T-cell (primary cell): ENCODE data around the gene NOC3L. TPM values are rescaled to one million over a fixed set of nuclear protein-coding genes. Genes with fewer than 3 reads are reported as not detected.

Experiments used
- ATAC-seq, 4 experiments: fragments of 200-7000 bp in 3 of 4; fragments of 150-1000 bp in 1 of 4; cut with Tn5 transposase; replicated peaks in 1 of 4; 1 replicate in 3 of 4; 2 replicates in 1 of 4; pipeline ENCODE4 v1.10.0; 2021; ENCODE audit warnings: moderate library complexity in 3 of 4, mild to moderate bottlenecking in 2 of 4, moderate number of reproducible peaks in 1 of 4
- CTCF ChIA-PET, 2 donors: fragments of 300-600 bp; sonication (Branson Sonifier 250); formaldehyde crosslinking; loops; one replicate each; lab custom pipeline; 2022; ENCODE audit warnings: antibody characterized with exemption in 2 of 2; lab: Charles Lee
- POLR2A ChIA-PET, 2 donors: fragments of 300-600 bp; sonication (Branson Sonifier 250); formaldehyde crosslinking; loops; one replicate each; lab custom pipeline; 2022; ENCODE audit warnings: antibody characterized with exemption in 2 of 2; lab: Charles Lee
- DNase-seq, 35 experiments: peaks; one replicate each; pipeline versions ENCODE4 v3.0.0 to v3.0.0-alpha.2; 2013 to 2023
- H3K27ac ChIP-seq: one replicate; pipeline ENCODE4 v1.5.1; 2013; ENCODE audit warnings: low read length
- H3K27me3 ChIP-seq, 2 experiments: replicated peaks in 1 of 2; 1 replicate in 1 of 2; 2 replicates in 1 of 2; pipeline versions ENCODE4 v1.6.1 to v1.7.0; 2013; ENCODE audit warnings: low read length in 1 of 2, mixed read lengths in 1 of 2; ENCODE audit not compliant: control insufficient read depth in 2 of 2, insufficient read depth in 2 of 2; ENCODE audit errors: extremely low read depth in 1 of 2
- H3K36me3 ChIP-seq, 2 donors: 1 replicate in 1 of 2; 2 replicates in 1 of 2; pipeline versions ENCODE4 v1.6.1 to v1.7.0; 2013; ENCODE audit warnings: low read length in 1 of 2; ENCODE audit not compliant: control insufficient read depth in 2 of 2, insufficient read depth in 1 of 2; ENCODE audit errors: extremely low read depth in 1 of 2
- H3K4me1 ChIP-seq, 2 experiments: 1 replicate in 1 of 2; 2 replicates in 1 of 2; pipeline versions ENCODE4 v1.6.1 to v1.7.0; 2013; ENCODE audit warnings: low read length in 2 of 2, mixed read lengths in 1 of 2; ENCODE audit not compliant: insufficient read depth in 2 of 2, control insufficient read depth in 1 of 2; ENCODE audit errors: extremely low read depth in 1 of 2
- H3K4me3 ChIP-seq, 2 donors: 1 replicate in 1 of 2; 2 replicates in 1 of 2; pipeline versions ENCODE4 v1.5.1 to v1.7.0; 2013; ENCODE audit warnings: mild to moderate bottlenecking in 2 of 2, low read length in 1 of 2, moderate library complexity in 1 of 2; ENCODE audit not compliant: control insufficient read depth in 1 of 2; ENCODE audit errors: extremely low read depth in 1 of 2
- H3K9me3 ChIP-seq: 2 replicates; pipeline ENCODE4 v1.7.0; 2013
- H3K27ac Mint-ChIP-seq, 2 donors: one replicate each; pipeline ENCODE4 v1.8.0; 2020 to 2021; ENCODE audit warnings: mild to moderate bottlenecking in 2 of 2, mixed read lengths in 2 of 2
- H3K27me3 Mint-ChIP-seq, 2 donors: one replicate each; pipeline ENCODE4 v1.8.0; 2021 to 2022; ENCODE audit warnings: mixed read lengths in 2 of 2
- H3K36me3 Mint-ChIP-seq: one replicate; pipeline ENCODE4 v1.8.0; 2021; ENCODE audit warnings: mixed read lengths
- H3K4me1 Mint-ChIP-seq, 3 donors: one replicate each; pipeline ENCODE4 v1.8.0; 2020 to 2022; ENCODE audit warnings: mixed read lengths in 3 of 3, mild to moderate bottlenecking in 1 of 3
- H3K4me3 Mint-ChIP-seq, 3 donors: one replicate each; pipeline ENCODE4 v1.8.0; 2020 to 2022; ENCODE audit warnings: mild to moderate bottlenecking in 3 of 3, mixed read lengths in 3 of 3, moderate library complexity in 3 of 3
- H3K9me3 Mint-ChIP-seq, 3 donors: one replicate each; pipeline ENCODE4 v1.8.0; 2020 to 2022; ENCODE audit warnings: mixed read lengths in 3 of 3
- WGBS: methylation state at CpG from one replicate; pipeline ENCODE4 v1.1.5; 2013; ENCODE audit warnings: missing lambda C conversion rate; ENCODE audit not compliant: insufficient coverage; 5-methylcytosine and 5-hydroxymethylcytosine counted together
- total RNA-seq, 35 experiments: library from RNA in 6 of 35; stranded (reverse) in 6 of 35; fragments of 120-200 nt in 1 of 35; gene quantifications; one replicate each; pipeline versions ENCODE4 v1.2.1 to v1.2.4 and lab custom pipeline; 2013 to 2026

NOC3L gene, protein sequence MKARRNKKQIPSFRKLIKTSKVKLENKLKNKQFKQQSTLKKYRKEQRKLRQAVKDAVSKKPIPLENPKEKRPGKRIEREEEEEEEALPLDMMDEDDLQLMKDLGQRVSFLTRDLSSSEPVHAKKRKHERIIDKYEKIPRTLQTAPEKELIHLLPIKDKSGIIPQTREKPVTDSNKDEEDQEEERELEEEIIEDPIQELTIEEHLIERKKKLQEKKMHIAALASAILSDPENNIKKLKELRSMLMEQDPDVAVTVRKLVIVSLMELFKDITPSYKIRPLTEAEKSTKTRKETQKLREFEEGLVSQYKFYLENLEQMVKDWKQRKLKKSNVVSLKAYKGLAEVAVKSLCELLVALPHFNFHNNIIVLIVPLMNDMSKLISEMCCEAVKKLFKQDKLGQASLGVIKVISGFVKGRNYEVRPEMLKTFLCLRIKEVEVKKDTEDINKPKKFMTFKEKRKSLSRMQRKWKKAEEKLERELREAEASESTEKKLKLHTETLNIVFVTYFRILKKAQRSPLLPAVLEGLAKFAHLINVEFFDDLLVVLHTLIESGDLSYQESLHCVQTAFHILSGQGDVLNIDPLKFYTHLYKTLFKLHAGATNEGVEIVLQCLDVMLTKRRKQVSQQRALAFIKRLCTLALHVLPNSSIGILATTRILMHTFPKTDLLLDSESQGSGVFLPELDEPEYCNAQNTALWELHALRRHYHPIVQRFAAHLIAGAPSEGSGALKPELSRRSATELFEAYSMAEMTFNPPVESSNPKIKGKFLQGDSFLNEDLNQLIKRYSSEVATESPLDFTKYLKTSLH
- 10 to 100 TPM; 16.8 to 27.5 (median 19.6) TPM for total RNA-seq
- total RNA-seq (2013): 28.1 TPM
- total RNA-seq (lab: John Stamatoyannopoulos, UW): 23.1 to 184 (median 51.8) reads per million in 29 experiments

DNA sequence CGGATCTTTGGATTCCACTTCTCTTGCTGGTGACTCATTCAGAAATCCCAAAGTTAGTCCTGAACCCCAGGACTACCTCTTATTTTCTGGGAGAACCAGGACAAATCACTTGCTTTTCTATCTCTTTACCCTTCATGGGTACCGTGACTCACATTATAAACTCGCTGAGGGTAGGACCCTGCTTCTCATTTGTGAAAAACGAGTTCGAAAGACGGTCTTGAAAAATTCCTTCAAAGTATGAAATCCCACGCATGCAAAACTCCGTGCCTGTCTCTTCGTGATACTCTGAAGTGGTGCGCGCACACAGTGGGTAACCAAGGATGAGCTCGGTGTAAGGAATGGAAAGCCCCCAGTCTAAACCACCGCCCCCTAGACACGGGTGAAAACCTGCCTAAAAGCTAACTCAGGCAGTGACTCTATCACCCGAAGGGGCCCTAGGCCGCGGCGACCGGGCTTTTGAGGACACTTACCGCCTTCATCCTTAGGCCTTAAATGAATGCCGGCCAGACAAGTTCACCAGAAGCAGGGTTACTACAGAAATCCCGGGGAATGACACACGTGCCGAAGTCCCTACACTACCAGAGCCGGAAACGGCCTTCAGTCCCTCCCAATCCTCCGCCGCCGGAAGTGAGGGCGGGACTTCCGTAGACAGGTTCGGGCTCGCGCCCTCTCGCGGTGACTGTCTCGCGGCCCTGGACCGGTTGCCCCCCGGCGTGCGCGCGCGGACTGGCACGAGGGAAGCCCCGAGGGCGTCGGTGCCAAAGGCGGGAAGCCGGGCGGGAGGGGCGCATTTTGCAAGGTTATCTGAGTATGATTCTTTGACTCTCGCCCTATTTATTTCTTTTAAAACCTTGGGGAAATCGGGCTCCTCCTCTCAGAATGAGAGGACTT, at the start of gene NOC3L:
NOC3L (minus strand) TSS at position 580 of the 891 bp plus-strand sequence; CDS start at position 479, 101 bp downstream.
- WGBS: under 1% methylated on average over 52 of the region's 55 CpGs
- POLR2A ChIA-PET: interaction anchor here (0.7 to 1.4 kb wide), 2 partner anchors 10 to 1515 kb away, joined by 3 read pairs; partner anchors contain the start of gene EXOC6 (in 1 of the 2)
- CTCF ChIA-PET: interaction anchor here (0.5 to 1.6 kb wide), 11 partner anchors 12 to 1331 kb away, joined by 3 to 5 read pairs (median 4); partner anchors contain the start of genes FRA10AC1 (in 1 of the 2), TBC1D12 (in 1 of the 2) and TCTN3 (in 1 of the 2)

DNA sequence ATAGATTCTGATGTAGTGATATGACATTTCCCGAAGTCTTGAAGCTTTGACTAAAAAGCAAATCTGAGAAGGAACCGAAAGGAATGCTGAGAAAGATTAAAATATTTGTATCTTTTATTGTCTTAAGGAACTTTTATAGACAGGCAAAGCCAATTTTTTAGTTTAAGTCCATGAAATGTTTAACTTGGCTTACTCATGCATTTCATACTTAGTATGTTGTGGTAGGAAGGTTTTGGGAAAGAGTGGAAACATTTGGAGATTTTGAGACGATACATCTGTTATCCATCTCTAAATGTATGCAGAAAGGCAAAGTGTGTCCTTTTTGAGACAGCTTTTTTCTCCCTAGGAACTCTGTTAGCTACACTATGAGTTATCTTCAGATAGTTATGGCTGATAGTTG, 49.7 kb upstream of the NOC3L start:
- no peaks in the 10 kb centered on the region for H3K36me3 Mint-ChIP-seq
- Histone ChIP-seq H3K4me3 (no peak overlapping the region), H3K4me1 (no peaks in the 10 kb centered on the region), H3K27ac (no peak overlapping the region), H3K36me3 (no peaks in the 10 kb centered on the region), H3K9me3 (no peaks in the 10 kb centered on the region), H3K27me3 (peaks cover 0 to 14% of the 10 kb centered on the region in 2 experiments)
- H3K27me3 Mint-ChIP-seq: peaks cover 32 to 33% of the 10 kb centered on the region in 2 donors
- H3K4me1 Mint-ChIP-seq: no peaks in the 10 kb centered on the region
- H3K9me3 Mint-ChIP-seq: no peaks in the 10 kb centered on the region
- H3K4me3 Mint-ChIP-seq: no peak overlapping the region
- ATAC-seq (no peak), DNase-seq (no peak)
- POLR2A ChIA-PET: no interaction called here
- no CpG with 5 or more reads among the region's 3 CpGs for WGBS
- H3K27ac Mint-ChIP-seq: no peak overlapping the region
- CTCF ChIA-PET: no interaction called here

More for the DNA sequence above, at the start of gene NOC3L:
- Mint-ChIP-seq H3K9me3 (no peaks in the 10 kb centered on the region), H3K36me3 (peaks cover 26% of the 10 kb centered on the region), H3K27me3 (peaks cover 3 to 8% of the 10 kb centered on the region in 2 donors), H3K27ac (peak within 1 kb of the TSS; percentile 87 to 94), H3K4me1 (peaks cover 33 to 42% (median 37%) of the 10 kb centered on the region in 3 donors), H3K4me3 (peak within 1 kb of the TSS; percentile 91 to 95 (median 94))
- H3K36me3 ChIP-seq: peaks cover 0 to 6% of the 10 kb centered on the region in 2 donors
- peak within 1 kb of the TSS; percentile 66 to 91 for H3K4me3 ChIP-seq
- H3K27ac ChIP-seq: peak within 1 kb of the TSS; percentile 78
- peaks cover 10 to 14% of the 10 kb centered on the region in 2 experiments for H3K4me1 ChIP-seq
- peak; percentile 80 to 97 (median 92) for DNase-seq
- ATAC-seq: peak; percentile 93 to 100 (median 98)
- peaks cover 0 to 2% of the 10 kb centered on the region in 2 experiments for H3K27me3 ChIP-seq
- no peaks in the 10 kb centered on the region for H3K9me3 ChIP-seq

DNA sequence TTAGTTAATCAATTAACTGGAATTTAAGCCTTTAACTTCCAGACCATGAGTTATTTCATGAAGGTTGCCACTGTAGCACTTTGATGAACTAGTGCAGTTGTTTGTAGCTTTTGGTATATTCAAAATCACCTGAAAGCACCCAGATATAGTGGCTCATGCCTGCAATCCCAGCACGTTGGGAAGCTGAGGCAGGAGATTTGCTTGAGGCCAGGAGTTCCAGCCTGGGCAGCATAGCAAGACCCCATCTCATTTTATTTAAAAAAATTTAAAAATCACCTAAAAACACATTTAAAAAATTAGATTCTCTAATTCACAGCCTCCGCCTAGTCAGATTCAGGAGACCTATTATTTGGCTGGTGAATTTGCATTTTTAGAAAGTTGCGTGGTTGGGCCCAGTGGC, 48.6 kb upstream of the NOC3L start:
- ChIA-PET CTCF (no interaction called here), POLR2A (no interaction called here)
- no peaks in the 10 kb centered on the region for H3K4me1 ChIP-seq
- no peak for ATAC-seq
- H3K9me3 ChIP-seq: no peaks in the 10 kb centered on the region
- no peaks in the 10 kb centered on the region for H3K36me3 Mint-ChIP-seq
- H3K36me3 ChIP-seq: no peaks in the 10 kb centered on the region
- H3K4me3 Mint-ChIP-seq: no peak overlapping the region
- H3K4me1 Mint-ChIP-seq: no peaks in the 10 kb centered on the region
- no peak overlapping the region for H3K27ac ChIP-seq
- no peak overlapping the region for H3K27ac Mint-ChIP-seq
- no peak for DNase-seq
- peaks cover 2 to 17% of the 10 kb centered on the region in 2 experiments for H3K27me3 ChIP-seq
- no peaks in the 10 kb centered on the region for H3K9me3 Mint-ChIP-seq
- H3K4me3 ChIP-seq: no peak overlapping the region
- peaks cover 40 to 41% of the 10 kb centered on the region in 2 donors for H3K27me3 Mint-ChIP-seq
- 89% methylated on average over 1 of the region's 3 CpGs for WGBS

DNA sequence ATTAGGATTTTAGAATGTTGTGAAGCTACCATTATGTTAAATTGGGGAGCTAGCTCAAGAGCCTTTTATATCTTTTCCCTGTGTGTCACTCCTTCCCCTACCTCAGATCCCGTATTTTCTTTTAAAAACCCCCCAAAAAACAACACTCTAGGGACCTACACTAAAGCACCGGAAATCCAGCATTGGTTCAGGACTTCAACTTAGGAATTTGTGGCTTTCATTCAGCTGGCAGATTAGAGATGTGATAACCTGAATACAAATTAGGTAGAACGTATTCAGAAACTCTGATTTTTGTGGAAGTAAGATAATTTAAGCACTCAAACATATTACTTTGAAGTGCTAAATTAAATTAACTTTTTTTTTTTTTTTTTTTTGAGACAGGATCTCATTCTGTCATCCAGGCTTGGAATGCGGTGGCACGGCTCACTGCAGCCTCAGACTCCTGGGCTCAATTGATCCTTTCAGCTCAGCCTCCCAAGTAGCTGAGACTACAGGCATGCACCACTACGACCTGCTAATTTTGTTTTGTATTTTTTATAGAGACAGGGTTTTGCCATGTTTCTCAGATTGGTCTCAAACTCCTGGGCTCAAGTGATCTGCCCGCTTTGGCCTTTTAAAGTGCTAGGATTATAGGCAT, 46.4 kb upstream of the NOC3L start:
- ATAC-seq: no peak
- H3K27ac ChIP-seq: no peak overlapping the region
- H3K9me3 ChIP-seq: no peaks in the 10 kb centered on the region
- H3K4me1 ChIP-seq: no peaks in the 10 kb centered on the region
- Mint-ChIP-seq H3K36me3 (no peaks in the 10 kb centered on the region), H3K4me1 (peaks cover 0 to 2% (median under 1%) of the 10 kb centered on the region in 3 donors), H3K27me3 (peaks cover 48 to 56% of the 10 kb centered on the region in 2 donors), H3K27ac (no peak overlapping the region), H3K4me3 (no peak overlapping the region), H3K9me3 (no peaks in the 10 kb centered on the region)
- H3K4me3 ChIP-seq: no peak overlapping the region
- DNase-seq: no peak
- CTCF ChIA-PET: interaction anchor here in 1 of 2 donors (0.6 kb wide), 1 partner anchor 34 kb away, joined by 3 read pairs; no protein-coding TSS in a partner anchor
- no CpG with 5 or more reads among the region's 7 CpGs for WGBS
- POLR2A ChIA-PET: no interaction called here
- H3K36me3 ChIP-seq: no peaks in the 10 kb centered on the region
- peaks cover 7 to 25% of the 10 kb centered on the region in 2 experiments for H3K27me3 ChIP-seq

DNA sequence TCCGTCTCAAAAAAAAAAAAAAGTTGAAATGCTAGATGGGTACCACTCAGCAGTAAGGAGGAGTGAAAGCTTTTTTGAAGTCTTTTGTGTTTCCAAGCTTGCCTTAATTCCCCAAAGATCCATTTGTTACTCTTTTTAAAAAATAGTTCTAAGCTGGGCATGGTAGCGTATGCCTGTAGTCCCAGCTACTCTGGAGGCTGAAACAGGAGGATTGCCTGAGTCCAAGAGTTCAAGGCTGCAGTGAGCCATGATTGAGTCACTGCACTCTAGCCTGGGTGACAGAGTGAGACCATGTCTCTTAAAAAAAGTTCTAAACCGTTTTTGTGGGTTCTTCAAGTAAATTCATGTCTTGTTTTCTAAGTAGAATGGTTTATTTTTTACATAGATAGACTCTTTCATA, 44.9 kb upstream of the NOC3L start:
- H3K36me3 Mint-ChIP-seq: no peaks in the 10 kb centered on the region
- POLR2A ChIA-PET: no interaction called here

More for the DNA sequence above, 44.9 kb upstream of the NOC3L start:
- 100% methylated on average over 1 of the region's 3 CpGs for WGBS
- no peaks in the 10 kb centered on the region for H3K9me3 Mint-ChIP-seq
- Histone ChIP-seq H3K36me3 (no peaks in the 10 kb centered on the region), H3K27me3 (peaks cover 7 to 36% of the 10 kb centered on the region in 2 experiments), H3K9me3 (no peaks in the 10 kb centered on the region), H3K4me1 (peaks cover 0 to 5% of the 10 kb centered on the region in 2 experiments), H3K4me3 (no peak overlapping the region), H3K27ac (no peak overlapping the region)
- DNase-seq (no peak), ATAC-seq (no peak)
- peaks cover 4 to 8% (median 7%) of the 10 kb centered on the region in 3 donors for H3K4me1 Mint-ChIP-seq
- H3K27me3 Mint-ChIP-seq: peaks cover 50 to 60% of the 10 kb centered on the region in 2 donors
- no peak overlapping the region for H3K27ac Mint-ChIP-seq
- no peak overlapping the region for H3K4me3 Mint-ChIP-seq
- CTCF ChIA-PET: interaction anchor here (0.6 to 0.8 kb wide), 2 partner anchors 34 to 205 kb away, joined by 3 read pairs; no protein-coding TSS in a partner anchor
